T-helper 2 cell treated with Interferon-gamma antibody and Interleukin-4, amounts not matched to agents 5 μg/mL and 100 μg/mL, for 36 hours (primary cell): Measurements from ENCODE around the gene HSF4.

Experiments used
- DNase-seq: peaks from one replicate; pipeline ENCODE4 v3.0.0; 2021; ENCODE audit warnings: low spot score
- H3K27ac Mint-ChIP-seq: one replicate; pipeline ENCODE4 v1.8.0; 2021; ENCODE audit warnings: mild to moderate bottlenecking, mixed read lengths
- H3K27me3 Mint-ChIP-seq: one replicate; pipeline ENCODE4 v1.8.0; 2021; ENCODE audit warnings: low read depth, mixed read lengths
- H3K36me3 Mint-ChIP-seq: one replicate; pipeline ENCODE4 v1.8.0; 2021; ENCODE audit warnings: low read depth, mixed read lengths
- H3K4me1 Mint-ChIP-seq: one replicate; pipeline ENCODE4 v1.8.0; 2021; ENCODE audit warnings: low read depth, mixed read lengths
- H3K4me3 Mint-ChIP-seq: one replicate; pipeline ENCODE4 v1.8.0; 2022; ENCODE audit warnings: mild to moderate bottlenecking, moderate library complexity, mixed read lengths
- H3K9me3 Mint-ChIP-seq: one replicate; pipeline ENCODE4 v1.8.0; 2021; ENCODE audit warnings: mixed read lengths

The HSF4 gene

DNA sequence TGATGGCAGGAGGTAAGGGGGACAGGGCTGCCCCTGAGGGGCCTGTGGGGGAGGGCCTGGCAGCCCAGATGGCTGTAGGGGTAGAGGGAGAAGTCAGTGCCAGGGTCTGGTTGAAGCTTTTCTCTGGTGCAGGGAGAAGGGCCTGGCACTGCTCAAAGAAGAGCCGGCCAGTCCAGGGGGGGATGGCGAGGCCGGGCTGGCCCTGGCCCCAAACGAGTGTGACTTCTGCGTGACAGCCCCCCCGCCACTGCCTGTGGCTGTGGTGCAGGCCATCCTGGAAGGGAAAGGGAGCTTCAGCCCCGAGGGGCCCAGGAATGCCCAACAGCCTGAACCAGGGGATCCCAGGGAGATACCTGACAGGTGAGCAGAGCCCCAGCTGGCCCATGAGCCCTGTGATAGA, 3.0 kb downstream of the HSF4 start:
- Mint-ChIP-seq H3K4me1 (peaks cover 32% of the 10 kb centered on the region), H3K9me3 (no peaks in the 10 kb centered on the region), H3K27me3 (peaks cover 35% of the 10 kb centered on the region), H3K27ac (no peak overlapping the region), H3K36me3 (peaks cover 17% of the 10 kb centered on the region), H3K4me3 (no peak overlapping the region)
- DNase-seq: no peak

DNA sequence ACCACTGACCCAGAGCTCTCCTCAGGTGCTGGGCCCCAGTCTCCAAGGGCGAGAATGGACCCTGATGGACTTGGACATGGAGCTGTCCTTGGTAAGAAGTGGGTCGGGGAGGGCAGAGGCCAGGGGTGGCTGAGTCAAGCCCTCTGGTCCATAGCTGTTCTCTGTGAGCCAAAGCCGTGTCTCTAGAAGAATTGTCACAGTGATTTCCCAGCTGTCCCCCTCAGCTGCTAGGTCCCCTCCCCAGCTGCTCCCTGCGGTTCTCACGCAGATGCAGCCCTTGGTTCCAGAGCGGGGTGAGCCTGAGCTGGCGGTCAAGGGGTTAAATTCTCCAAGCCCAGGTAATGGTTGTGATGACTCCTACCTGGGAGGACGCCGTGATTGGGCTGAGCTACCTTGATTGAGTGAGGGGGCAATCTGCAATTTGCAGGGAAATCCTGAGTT, 4.5 kb downstream of the HSF4 start:
- peak overlapping the region; percentile 26 for H3K4me3 Mint-ChIP-seq
- H3K27me3 Mint-ChIP-seq: peaks cover 36% of the 10 kb centered on the region
- H3K36me3 Mint-ChIP-seq: peaks cover 21% of the 10 kb centered on the region
- H3K9me3 Mint-ChIP-seq: no peaks in the 10 kb centered on the region
- DNase-seq: no peak
- H3K27ac Mint-ChIP-seq: no peak overlapping the region
- peaks cover 42% of the 10 kb centered on the region for H3K4me1 Mint-ChIP-seq

DNA sequence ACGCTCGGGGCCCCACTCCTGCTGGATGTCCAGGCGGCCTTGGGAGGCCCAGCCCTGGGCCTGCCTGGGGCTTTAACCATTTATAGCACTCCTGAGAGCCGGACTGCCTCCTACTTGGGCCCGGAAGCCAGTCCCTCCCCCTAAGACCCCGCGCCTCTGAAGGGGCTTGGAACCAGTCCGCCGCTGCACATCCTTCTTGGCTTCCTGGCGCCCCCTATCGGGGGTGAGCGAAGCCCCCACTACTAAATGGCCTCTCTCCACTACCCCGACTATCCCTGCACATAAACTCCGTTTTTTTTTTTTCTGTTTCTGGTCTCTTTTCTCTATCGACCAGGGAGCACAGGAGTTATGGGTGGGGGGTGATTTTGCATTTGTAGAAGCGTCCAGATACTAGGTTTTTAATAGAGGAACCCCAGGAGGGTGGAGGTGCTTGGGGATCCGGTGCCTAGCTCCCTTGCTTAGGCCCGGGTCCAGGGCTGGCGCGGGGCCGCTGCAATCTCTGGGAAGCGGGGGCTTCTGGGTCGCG, 5.2 kb downstream of the HSF4 start:
- peaks cover 33% of the 10 kb centered on the region for H3K27me3 Mint-ChIP-seq
- H3K4me3 Mint-ChIP-seq: peak overlapping the region; percentile 79
- no peak for DNase-seq
- H3K36me3 Mint-ChIP-seq: peaks cover 19% of the 10 kb centered on the region
- H3K27ac Mint-ChIP-seq: peak overlapping the region; percentile 81
- no peaks in the 10 kb centered on the region for H3K9me3 Mint-ChIP-seq
- H3K4me1 Mint-ChIP-seq: peaks cover 42% of the 10 kb centered on the region

DNA sequence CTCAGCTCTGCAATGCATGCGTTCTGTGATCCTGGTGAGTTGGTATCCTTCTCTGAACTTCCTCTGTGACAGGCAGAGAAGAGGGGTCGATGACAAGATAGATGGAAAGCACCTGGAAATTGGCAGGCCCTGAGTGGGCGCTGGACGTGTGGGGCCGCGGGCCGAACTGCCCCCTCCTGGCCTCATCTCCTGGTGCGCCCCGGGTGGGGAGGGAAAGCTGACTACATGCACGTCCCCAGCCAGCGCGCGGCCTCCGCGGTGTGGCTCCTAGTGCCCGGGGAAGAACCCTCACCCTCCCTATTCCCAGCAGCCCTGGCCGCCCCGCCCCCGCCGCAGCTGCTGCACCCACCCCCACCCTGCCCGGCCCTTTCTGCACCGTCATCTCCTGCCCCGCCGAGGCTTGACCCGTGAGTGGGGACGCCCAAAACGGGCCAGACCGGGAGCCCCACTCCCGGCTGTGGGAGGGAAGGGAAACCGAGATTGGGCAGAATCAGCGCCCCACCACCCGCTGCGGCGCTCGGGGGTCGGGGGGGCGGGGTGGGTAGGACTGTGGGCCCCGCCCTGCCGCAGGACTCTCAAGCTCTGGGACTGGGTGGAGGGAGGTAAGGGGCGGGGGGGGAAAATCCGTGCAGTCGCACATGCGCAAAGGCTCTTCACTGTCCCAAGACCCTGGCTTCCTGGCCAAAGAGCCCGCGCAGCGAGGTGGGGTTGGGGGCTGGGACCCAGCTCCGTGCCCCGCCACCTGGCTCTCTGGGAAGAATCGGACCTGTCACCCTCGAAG, 5.8 kb downstream of the HSF4 start, which contains the start of gene NOL3:
Gene NOL3 (plus strand): TSS at position 371 of the 781 bp plus-strand sequence.
- Mint-ChIP-seq H3K9me3 (no peaks in the 10 kb centered on the region), H3K4me1 (peaks cover 40% of the 10 kb centered on the region), H3K36me3 (peaks cover 17% of the 10 kb centered on the region), H3K27me3 (peaks cover 27% of the 10 kb centered on the region), H3K27ac (peak within 1 kb of the TSS; percentile 81), H3K4me3 (peak within 1 kb of the TSS; percentile 81)
- DNase-seq: peak; percentile 80

DNA sequence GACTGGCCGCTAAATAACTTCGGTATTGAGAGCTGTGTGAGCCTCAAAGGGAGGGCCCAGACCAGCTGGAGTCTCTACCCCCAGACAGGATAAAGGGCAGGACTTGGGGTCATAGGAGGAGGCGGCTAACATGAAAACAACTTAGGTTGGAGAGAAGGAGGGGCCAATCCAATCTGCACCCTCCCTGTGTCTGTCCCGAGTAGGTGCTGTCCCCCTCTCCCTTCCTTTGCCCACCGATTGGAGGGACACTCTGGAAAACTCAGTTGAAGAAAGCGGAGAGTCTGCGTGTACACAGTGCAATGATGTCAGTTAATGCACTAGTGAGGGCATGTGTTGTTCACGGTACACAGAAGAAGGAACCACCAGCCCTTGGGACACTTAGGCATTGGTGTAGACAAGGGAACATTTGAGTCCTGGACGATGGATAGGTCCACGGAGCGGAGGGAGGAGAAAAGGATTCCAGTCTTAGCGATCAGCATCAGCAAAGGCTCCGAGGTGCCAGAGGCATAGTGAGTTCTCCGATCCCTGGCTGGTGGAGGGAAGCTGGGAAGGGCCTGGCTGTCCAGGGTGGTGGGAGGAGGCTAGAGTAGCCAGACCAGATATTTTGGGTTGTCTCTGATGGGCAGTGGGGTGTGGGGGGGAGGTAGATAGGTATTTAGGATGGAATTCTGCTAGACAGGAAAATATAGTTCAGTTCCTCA, 6.6 kb downstream of the HSF4 start:
- DNase-seq: no peak
- H3K9me3 Mint-ChIP-seq: no peaks in the 10 kb centered on the region
- H3K4me3 Mint-ChIP-seq: peak overlapping the region; percentile 81
- H3K27ac Mint-ChIP-seq: peak overlapping the region; percentile 24
- peaks cover 22% of the 10 kb centered on the region for H3K27me3 Mint-ChIP-seq
- H3K4me1 Mint-ChIP-seq: peaks cover 44% of the 10 kb centered on the region
- H3K36me3 Mint-ChIP-seq: peaks cover 19% of the 10 kb centered on the region

DNA sequence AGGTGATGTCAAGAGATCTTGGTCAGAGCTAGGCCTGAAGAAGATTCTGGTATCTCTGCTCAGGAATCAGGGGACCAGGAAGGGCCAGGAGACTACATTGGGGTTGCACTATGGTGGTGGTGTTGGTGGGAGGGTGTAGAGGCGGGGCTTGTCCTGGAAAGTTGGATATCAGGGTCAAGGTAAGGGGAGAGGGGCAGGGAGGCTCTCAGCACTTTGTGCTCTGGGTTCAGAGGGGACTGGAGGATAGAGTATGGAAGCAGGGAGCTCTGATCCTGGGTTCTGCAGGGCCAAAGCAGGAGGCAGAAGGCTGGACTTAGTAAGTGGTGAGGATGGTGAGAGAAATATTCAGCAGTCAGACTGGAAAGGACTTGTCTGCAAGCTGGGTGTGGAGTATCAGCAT, 8.8 kb downstream of the HSF4 start:
- Mint-ChIP-seq H3K4me3 (peak overlapping the region; percentile 88), H3K36me3 (peaks cover 17% of the 10 kb centered on the region), H3K27me3 (peaks cover 10% of the 10 kb centered on the region), H3K27ac (peak overlapping the region; percentile 85), H3K4me1 (peaks cover 48% of the 10 kb centered on the region), H3K9me3 (no peaks in the 10 kb centered on the region)
- DNase-seq: no peak

DNA sequence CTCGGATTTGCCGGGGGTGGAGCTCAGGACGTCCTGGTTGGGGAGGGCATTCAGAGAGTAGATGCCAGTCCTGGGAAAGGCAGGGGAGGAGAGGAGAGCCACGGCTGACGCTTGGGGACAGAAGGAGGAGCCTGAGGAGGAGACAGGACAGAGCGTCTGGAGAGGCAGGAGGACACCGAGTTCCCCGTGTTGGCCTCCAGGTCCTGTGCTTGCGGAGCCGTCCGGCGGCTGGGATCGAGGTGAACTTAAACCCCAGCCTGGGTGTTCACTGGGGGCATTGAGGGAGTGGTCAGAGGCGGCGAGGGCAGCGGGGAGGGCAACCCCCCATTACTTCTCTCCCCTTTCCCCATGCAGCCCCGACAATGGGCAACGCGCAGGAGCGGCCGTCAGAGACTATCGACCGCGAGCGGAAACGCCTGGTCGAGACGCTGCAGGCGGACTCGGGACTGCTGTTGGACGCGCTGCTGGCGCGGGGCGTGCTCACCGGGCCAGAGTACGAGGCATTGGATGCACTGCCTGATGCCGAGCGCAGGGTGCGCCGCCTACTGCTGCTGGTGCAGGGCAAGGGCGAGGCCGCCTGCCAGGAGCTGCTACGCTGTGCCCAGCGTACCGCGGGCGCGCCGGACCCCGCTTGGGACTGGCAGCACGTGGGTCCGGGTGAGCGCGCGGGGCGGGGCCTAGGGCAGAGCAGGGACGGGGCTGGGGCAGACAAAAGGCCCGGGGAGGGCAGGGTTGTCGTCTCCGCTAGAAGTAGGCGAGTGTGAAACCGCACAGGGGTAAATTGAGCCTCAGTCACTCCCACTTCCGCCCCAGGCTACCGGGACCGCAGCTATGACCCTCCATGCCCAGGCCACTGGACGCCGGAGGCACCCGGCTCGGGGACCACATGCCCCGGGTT, 9.5 kb downstream of the HSF4 start:
- peaks cover 8% of the 10 kb centered on the region for H3K27me3 Mint-ChIP-seq
- peak overlapping the region; percentile 88 for H3K4me3 Mint-ChIP-seq
- peak overlapping the region; percentile 85 for H3K27ac Mint-ChIP-seq
- peak; percentile 75 for DNase-seq
- H3K36me3 Mint-ChIP-seq: peaks cover 17% of the 10 kb centered on the region
- H3K4me1 Mint-ChIP-seq: peaks cover 51% of the 10 kb centered on the region
- H3K9me3 Mint-ChIP-seq: no peaks in the 10 kb centered on the region

DNA sequence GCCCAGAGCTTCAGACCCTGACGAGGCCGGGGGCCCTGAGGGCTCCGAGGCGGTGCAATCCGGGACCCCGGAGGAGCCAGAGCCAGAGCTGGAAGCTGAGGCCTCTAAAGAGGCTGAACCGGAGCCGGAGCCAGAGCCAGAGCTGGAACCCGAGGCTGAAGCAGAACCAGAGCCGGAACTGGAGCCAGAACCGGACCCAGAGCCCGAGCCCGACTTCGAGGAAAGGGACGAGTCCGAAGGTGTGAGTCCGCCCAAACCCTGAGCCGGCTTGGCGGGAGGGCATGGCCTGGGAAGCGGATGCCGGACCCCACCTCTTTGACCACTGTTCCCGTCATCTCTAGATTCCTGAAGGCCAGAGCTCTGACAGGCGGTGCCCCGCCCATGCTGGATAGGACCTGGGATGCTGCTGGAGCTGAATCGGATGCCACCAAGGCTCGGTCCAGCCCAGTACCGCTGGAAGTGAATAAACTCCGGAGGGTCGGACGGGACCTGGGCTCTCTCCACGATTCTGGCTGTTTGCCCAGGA, 10.2 kb downstream of the HSF4 start:
- peaks cover 17% of the 10 kb centered on the region for H3K36me3 Mint-ChIP-seq
- DNase-seq: no peak
- H3K4me3 Mint-ChIP-seq: peak overlapping the region; percentile 8
- H3K4me1 Mint-ChIP-seq: peaks cover 50% of the 10 kb centered on the region
- H3K9me3 Mint-ChIP-seq: no peaks in the 10 kb centered on the region
- no peak overlapping the region for H3K27ac Mint-ChIP-seq
- H3K27me3 Mint-ChIP-seq: peaks cover 8% of the 10 kb centered on the region

DNA sequence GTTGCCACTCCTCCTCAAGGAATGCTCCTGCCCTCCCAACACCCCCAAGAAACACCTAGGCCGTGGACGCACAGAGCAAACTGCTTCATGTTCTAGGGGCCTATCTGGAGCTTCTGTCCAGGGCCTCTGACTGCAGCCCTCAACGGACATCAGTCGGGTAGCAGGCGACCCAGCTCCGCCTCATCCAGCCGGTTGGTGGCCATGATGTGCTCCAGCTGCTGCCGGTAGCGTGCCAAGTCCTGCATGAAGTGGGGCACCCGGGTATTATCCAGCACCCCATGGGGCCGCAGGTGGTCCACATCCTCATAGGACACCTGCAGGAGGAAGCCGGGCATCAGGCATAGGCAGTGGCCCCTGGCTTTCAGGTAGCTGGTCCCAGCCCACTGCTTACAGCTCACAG, 12.1 kb downstream of the HSF4 start:
- no peak overlapping the region for H3K27ac Mint-ChIP-seq
- peaks cover 5% of the 10 kb centered on the region for H3K27me3 Mint-ChIP-seq
- H3K36me3 Mint-ChIP-seq: peaks cover 16% of the 10 kb centered on the region
- no peaks in the 10 kb centered on the region for H3K9me3 Mint-ChIP-seq
- no peak for DNase-seq
- peak overlapping the region; percentile 52 for H3K4me3 Mint-ChIP-seq
- H3K4me1 Mint-ChIP-seq: peaks cover 35% of the 10 kb centered on the region

DNA sequence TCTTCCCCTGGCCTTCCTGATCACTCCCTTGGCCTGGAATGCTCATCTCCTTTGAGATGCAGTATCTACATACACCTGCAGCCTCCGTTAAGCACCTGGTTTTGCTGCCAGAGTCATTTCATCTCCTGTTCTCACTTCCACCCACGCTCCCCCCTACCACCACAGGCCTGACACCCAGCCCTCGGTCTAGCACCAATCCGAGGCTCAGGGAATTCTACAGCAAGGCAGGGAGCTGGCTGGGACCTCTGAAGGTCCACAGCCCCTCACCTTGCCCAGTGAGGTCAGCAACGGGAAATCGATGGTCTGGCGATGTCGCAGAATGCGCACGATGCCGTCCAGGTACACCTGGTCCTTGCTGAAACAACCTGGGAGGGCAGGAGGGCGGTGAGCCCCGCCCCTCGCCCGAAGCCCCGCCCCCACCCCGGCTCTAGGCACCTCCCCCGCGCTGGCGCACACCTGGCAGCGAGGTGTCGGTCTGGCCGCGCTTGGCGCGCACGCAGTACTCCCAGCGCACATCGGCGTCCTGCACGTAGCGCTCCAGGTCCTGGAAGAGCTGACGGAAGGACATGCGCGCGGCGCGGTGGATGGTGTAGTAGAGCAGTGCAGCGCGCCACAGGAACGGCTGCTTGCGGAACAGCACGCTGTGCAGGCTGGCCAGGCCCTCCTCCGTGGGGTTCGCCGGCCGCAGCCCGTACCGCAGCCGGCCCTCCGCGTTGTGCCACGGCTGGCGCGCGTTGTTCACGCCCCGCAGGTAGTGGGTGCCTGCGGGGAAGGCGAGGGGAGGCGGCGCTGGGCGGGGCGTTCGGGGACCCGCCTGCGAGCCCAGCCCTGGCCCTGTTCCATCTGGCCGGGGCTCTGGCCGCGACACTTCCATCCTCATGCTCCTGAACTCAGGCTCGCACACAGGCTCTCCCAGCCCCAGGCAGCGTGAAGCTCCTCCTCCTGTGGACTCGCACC, 13.5 kb downstream of the HSF4 start:
- peak; percentile 35 for DNase-seq
- Mint-ChIP-seq H3K27me3 (peaks cover 5% of the 10 kb centered on the region), H3K27ac (no peak overlapping the region), H3K36me3 (peaks cover 16% of the 10 kb centered on the region), H3K4me1 (peaks cover 31% of the 10 kb centered on the region), H3K9me3 (no peaks in the 10 kb centered on the region), H3K4me3 (peak overlapping the region; percentile 59)

DNA sequence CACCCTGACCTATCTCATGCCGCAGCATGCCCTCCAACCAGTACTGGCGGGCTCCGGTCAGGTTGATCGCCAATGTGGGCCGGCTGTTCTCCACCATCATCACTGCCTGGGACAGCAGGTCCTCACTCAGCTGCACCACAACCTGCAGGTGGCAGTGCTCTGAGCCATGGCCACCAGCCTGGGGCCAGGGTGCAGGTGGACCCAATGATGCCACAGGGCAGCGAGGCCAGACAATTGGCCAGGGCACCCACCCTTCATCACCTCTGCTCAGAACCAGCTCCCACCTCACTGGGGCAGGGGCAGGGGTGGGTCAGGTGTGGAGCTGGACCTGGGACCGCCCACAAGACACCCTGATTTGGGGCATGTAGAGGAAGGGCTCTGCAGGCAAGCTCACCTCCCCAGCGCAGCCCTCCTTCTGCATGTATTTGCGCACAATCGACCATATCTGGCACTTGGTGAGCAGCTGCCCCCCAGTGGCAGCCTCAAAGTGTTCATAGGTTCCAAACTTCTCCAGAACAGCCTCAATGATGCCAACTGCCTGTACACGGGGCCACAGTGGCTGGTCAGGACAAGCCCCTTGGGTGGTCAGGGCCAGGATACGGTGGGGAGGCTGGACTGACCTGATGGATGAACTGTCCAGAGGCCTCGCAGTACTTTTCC, 15.0 kb downstream of the HSF4 start:
- Mint-ChIP-seq H3K9me3 (no peaks in the 10 kb centered on the region), H3K4me3 (no peak overlapping the region), H3K27ac (no peak overlapping the region), H3K36me3 (peaks cover 10% of the 10 kb centered on the region), H3K4me1 (peaks cover 23% of the 10 kb centered on the region), H3K27me3 (peaks cover 3% of the 10 kb centered on the region)
- DNase-seq: no peak

DNA sequence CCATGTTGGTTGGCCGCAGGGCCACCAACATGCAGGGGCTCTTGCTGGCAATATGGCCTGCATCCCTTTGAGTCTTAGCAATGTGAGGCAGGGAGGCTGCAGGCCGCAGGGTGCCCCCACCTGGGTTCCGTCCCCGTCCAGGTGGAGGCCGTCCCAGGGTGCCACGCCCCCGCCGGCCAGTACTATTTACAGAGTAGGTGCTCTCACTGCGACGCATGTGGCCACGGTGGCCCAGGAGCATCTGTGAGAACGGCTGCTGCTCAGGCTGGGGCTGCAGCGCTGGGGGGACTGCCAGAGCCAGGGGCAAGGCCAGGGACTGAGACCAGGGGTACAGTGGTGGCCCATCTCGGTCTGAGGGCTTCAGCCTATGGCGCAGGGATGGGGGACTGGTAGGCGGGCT, 15.6 kb downstream of the HSF4 start:
- H3K4me1 Mint-ChIP-seq: peaks cover 25% of the 10 kb centered on the region
- H3K36me3 Mint-ChIP-seq: peaks cover 10% of the 10 kb centered on the region
- peaks cover 5% of the 10 kb centered on the region for H3K27me3 Mint-ChIP-seq
- no peak overlapping the region for H3K4me3 Mint-ChIP-seq
- no peaks in the 10 kb centered on the region for H3K9me3 Mint-ChIP-seq
- H3K27ac Mint-ChIP-seq: no peak overlapping the region
- no peak for DNase-seq
